ENCODE measurements around the gene PRSS8.
"Not testable (repeated sequence)": the region's sequence is repeated elsewhere in the genome, so short reads cannot be mapped to it uniquely, and the experiment has no call there.

Gene PRSS8

DNA sequence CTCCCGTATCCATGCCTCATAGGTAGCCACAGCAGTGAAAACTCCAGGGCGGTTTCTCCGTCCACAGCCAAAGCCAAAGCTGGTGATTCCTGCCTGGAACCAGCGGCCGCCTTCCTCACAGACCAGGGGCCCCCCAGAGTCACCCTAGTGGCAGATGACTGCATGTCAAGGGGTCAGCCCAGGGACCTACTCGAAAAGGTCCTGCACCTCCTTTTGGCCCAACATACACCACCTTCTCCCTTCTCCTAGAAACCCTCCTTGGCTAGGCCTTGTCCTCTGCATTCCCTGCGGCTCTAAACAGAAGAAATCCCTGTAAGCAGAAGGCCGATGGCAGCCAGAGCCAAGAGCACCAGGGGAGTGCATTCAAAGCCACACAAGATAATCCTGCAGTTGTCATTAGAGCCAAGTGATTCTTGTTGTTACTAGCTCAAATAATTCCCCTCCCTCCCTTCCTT lies 8.2 kb upstream of the PRSS8 start:
- no peak for DNase-seq

DNA sequence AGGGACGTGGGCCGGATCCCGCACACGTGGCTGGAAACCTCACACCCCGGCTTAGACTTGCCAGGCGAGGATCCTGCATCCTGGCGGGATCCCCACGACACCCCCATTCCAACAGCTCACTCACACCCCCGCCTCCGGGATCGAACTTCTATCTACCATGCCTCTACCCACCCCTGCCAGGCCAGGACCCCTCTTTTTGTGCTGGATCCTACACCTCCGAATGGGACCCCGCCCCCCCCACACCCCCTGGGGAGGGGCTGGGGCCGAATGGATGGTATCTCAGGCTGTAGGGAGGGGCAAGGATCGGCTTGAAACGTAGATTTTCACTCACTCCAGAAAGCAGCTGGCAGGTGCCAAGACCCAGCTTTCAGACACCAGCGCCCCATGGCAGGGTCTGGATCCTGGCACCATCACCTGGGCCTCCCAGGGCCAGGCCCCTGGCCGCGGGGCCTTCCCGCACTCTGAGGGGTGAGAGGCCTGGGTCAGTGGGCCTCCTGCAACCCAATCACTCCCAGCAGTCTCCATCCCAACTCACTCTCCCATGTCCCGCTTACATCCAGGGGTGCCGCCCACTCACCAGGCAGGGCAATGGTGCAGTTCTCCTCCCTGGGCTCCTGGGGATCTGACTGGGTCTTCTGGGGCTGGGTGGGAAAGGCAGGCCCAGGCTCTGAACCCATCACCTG lies 7.6 kb upstream of the PRSS8 start:
- no peak for DNase-seq

DNA sequence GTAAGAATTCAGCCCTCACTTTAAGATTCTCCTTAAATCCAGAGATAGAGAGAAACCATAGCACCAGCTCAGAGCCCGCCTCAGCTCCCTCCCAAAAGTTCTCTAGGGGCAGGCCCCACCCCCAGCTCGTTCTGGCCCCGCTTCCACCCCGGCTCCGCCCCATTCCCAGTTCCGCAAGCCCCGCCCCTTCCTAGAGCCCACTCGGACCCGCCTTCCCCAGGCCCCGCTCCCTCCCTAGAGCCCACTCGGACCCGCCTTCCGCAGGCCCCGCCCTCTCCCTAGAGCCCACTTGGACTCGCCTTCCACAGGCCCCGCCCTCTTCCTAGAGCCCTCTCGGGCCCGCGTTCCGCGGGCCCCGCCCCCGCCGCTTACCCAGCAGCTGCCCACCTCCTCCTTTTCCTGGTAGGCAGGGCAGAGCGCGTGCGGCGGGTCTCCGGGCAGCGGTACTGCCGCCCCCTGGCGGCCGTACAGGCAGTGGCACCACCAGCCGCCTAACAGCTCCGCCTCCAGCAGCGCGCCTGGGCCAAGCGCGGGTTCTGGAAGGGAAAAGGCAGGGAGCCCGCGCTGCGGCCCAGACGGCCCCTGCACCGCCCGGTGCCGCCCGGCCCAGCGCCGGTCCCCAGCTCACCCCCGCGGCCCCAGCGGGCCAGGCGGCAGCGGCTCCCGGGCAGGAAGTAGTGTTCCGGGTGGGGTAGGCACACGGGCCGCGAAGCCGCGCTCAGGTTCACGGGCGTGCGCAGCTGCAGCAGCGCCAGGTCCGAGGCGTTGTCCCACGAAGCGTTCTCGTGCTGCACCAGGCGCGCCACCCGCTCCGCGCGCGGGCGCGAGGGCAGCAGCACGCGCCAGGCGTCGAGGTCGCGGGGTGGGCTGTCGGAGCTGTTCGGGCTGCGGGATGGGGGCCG lies 6.8 kb upstream of the PRSS8 start:
- DNase-seq = peak; percentile 100

DNA sequence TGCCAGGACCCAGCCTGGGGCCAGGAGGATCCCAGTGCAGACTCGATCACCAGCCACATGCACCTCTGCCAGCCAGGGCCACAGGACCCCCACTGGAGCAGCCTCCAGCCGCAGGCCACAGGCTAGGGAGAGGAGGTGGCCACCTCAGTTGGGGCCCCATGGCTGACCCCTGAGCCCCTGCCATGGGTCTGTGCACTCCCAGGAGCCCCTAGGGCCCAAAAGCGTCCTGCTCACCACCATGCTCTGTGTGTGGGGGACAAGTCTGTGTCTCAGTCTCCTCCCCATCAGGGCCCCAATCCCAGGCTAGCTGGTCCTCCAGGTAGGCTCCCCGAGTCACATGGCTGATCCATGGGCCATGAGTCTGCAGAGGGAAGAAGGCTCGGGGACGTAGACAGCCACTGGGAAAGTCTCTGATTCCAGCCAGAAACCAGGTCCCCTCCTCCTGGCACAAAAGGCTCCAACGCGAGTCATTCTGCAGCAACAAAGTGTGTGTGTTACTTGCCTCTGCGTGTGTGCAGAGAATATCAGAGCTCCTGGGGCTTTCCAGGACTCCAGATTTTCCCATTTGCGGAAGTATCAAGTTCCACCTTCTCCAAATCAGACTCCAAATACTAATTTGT lies 6.1 kb upstream of the PRSS8 start:
- DNase-seq = peak; percentile 39

DNA sequence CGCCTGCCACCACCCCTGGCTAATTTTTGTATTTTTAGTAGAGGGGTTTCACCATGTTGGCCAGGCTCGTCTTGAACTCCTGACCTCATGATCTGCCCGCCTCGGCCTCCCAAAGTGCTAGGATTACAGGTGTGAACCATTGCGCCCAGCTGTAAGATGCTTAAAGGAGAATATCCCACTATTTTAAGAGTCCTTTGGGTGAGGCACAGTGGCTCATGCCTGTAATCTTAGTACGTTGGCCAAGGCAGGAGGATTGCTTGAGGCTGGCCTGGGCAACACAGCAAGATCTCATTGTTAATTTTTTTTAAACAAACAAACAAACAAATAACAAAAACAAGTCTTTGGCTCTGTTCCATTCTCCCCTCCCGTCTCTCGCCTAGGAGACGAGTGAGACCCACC lies 5.5 kb upstream of the PRSS8 start:
- DNase-seq = not testable (repeated sequence)

DNA sequence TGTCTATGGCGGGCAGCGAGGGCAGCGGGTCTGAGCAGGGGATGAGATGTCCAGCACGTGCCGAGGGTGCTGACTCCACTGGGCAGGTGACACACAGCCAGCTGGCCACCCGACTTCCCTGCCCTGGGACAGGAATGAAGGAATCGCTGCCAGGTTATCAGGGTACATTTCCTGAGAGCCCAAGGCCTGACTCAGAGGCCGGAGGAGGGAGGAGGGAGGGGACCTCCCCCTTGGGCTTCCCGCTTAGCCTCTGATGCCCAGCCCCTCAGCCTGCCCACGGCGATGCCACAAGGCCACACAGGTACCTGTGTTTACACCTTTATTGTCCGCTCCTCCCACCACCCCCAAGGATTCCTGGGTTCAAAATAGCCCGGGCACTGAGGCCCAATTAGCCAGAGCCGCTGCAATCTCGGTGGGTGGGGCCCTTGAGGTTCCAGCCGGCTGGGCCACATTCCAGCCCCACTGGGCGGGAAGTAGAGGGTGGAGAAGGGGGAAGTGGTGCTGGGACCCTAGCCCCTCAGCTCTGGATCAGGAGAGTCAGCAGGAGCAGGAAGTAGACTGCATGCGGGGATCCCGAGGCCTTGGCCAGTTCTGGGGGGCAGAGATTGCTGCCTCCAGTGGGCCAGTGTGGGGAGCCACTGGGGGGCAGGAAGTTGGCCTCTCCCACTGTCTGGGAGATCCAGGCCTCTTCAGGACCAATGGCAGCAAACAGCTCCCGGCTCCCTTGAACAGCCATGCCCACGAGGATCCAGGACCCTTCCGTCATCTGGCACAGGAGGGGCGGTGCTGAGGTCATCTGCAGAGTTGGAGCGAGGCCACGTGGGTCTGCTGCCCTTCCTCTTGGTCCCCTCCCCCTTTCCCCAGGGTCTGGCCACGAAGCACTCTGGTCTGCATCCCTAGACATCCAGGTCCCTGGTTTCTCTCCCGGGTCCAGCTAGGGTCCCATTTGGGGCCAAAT lies 3.4 kb upstream of the PRSS8 start:
- no peak for DNase-seq

DNA sequence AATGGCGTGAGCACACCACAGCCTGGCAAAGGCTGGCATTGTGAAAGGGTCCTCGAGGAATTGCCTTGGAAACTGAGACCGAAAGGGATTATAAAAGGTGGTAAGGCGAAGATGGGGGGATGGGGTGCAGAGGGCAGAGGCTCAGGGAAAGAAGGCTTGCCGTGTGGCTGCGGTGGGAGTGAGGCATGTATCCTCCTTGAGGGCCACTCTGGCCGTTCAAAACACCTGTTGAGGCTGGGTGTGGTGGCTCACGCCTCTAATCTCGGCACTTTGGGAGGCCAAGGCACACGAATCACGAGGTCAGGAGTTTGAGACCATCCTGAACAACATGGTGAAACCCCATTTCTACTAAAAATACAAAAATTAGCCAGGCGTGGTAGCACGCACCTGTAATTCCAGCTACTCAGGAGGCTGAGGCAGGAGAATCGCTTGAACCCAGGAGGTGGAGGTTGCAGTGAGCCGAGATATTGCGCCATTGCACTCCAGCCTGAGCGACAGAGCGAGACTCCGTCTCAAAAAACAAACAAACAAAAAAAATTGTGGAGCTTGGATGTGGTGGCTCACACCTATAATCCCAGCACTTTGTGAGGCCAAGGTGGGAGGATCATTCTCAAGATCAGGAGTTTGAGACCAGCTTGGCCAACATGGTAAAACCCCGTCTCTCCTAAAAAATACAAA lies 1.4 kb upstream of the PRSS8 start:
- not testable (repeated sequence) for DNase-seq

DNA sequence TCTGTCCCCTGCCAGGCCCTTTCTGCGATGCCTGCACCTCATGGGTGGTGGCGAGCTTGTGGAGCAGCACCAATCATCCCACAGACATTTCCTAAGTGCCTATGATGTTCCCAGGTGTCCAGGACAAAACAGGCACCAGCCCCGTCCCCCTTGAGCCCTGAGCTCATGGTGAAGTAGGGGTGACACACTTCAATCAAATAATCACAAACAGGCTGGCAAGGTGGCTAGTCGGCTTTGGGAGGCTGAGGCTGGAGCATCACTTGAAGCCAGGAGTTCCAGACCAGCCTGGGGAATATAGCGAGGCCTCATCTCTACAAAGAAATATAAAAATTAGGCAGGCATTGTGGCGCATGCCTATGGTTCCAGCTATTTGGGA lies 748 bp upstream of the PRSS8 start:
- DNase-seq = no peak

DNA sequence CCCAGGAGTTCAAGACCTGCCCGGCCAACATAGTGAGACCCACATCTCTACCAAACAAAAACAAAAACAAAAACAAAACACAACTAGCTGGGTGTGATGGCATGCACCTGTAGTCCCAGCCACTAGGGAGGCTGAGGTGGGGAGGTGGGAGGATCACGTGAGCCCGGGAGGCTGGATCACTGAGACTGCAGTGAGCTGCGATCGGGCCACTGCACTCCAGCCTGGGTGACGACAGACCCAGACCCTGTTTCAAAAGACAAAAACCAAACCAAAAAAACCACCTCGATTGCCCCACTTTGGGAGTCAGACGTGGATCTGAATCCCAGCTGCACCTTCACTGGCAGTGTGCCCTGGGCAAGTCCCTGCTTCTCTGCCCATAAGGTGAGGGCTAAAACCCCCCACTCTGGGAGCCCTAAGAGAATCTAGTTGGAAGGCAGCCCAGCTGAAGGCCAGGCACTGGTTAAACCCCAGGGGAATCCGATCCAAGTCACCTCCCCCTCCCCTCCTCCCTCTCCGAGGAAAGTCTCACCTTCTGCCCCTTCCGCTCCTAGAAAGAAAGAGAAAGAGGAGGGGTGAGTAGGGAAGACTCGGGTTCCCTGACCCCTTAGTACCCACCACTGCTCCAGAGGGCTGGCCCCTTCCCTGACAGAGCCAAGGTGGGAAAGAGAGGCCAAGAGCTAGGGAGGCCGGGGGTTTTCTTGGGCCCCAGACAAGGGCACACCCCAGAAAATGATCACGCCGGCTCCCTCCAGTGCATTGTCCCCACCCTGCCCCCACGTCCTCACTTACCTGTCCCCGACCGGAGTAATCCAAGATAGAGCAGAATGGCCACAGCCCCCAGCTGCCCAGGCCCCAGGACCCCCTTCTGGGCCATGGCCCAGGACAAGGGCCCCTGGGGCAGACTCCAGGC lies 647 bp downstream of the PRSS8 start:
- no peak for DNase-seq

DNA sequence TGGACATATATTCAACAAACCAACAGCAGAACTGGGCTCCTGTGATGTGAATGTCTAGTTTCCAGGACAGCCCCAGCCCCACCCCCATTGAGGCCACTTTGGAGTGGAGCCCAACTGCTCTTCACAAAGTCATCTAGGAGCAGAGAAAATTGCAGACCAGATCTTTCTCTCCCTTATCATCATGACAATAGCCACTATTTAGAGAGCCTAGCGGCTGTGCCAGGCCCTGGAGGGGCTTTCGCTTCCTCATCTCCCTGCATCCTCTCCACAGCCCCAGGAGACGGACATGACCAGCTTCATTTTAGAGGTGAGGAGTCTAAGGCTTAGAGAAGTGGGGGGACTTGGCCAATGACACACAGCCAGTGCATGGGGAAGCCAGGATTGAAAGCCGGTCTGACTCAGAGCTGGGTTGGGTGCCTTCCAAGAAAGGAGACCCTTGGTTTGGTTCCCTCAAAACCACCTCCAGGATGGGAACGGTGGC lies 1.4 kb downstream of the PRSS8 start:
- peak; percentile 49 for DNase-seq

DNA sequence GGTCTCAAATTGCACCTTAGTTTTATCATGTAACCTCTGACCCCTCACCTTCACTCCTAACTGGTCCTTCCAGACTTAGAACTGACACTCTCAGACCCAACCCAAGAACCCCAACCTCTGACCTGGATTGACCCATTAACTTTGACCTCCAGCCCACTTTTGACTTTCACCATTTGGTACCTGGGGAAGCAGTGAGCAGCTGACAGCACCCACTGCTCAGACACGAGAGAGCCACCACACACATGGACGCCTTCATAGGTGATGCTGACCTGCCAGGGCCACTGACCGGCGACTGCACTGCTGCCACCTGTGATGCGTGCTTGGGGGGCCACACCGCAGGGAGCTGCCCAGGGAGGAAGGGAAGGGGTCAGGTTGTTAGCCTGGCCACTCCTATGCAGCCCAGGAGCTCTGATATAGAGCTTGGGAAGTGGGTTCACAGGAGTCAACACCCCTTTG lies 2.5 kb downstream of the PRSS8 start:
- DNase-seq = no peak

DNA sequence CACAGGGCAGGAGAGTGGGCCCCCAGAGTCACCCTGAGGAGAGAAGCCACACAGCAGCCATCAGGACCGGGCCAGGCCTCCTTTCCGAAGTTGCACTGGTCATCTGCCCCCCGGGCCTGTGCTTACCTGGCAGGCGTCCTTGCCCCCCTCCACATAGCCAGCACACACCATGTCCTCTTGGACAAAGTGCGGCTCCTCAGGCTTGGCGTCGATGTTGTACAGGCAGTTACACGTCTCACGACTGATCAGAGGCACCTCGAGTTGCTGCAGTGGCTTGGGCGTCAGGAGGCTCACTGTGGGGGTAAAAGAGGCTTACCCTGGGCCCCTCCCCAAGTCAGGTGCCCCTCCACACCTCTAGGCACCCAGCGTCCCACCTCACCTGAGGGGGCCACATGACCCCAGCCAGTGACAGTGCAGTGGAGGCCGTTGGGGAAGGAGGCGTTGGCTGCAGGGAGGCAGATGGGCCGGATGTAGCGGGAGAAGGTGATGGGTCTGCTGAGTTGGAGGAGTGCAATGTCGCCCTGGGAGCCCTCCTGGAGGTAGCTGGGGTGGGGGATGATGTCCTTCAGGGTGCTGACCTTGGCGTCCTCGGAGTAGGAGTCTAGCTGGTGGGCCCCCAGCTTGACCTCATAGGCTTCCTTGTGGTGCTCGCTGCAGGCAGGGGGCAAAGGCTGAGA lies 3.1 kb downstream of the PRSS8 start:
- DNase-seq = no peak

DNA sequence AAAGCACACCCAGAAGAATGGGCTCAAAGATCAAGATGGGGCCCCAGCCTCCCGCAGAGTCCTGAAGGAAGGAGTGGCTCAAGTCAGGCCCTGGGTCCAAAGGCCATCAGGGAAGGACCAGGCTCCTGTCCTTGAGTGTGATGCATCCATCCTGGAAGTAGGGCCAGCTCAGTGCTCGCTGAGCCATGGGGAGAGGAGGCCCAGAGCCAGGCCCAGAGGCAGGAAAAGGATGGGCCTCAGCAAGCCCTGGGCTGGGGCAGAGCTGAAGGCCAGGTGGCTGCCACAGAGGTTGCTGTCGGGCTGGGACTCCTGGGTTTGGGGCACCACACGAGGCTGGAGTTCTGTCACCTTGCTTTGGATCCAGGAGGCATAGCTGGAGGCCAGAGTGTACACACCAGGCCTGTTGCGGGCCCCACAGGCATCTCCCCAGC lies 3.7 kb downstream of the PRSS8 start:
- DNase-seq = no peak

DNA sequence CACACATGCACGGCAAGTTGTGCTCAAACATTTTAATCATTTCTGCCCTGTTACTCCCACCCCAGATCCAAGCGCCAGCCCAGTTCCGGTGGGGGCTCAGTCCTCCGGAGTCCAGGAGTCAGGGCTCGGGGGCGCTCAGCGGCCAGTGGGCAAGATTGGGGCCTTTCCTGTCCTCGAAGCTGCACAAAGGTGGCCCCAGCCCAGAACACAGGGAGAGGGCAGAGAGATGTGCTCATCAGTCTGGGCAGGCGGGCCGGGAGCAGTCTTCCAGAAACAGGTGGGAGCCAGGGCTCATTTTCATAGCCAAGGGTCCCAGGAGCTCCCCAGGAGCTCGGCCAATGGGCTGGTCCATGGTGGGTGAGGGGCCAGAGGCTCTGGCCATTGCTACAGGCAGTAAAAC lies 4.1 kb downstream of the PRSS8 start:
- no peak for DNase-seq

DNA sequence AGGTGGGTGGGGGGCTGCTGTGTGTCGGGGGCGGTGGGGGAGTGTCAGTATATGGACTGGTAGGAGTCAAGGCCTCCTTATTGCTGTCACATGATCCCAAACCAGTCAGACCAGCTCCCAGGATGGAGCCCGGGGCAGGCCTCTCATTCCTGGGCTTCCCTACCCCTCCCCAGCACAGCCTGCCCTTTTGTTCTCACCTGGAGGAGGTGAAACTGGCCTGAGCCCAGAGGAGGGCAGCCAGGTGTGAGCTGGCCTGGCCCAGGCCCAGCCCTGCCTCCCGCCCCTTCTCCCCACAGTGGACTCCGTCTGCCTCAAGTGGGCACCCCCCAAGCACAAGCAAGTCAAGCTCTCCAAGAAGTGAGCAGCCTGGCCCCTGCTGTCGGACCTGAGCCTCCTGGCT lies 4.6 kb downstream of the PRSS8 start:
- no peak for DNase-seq

DNA sequence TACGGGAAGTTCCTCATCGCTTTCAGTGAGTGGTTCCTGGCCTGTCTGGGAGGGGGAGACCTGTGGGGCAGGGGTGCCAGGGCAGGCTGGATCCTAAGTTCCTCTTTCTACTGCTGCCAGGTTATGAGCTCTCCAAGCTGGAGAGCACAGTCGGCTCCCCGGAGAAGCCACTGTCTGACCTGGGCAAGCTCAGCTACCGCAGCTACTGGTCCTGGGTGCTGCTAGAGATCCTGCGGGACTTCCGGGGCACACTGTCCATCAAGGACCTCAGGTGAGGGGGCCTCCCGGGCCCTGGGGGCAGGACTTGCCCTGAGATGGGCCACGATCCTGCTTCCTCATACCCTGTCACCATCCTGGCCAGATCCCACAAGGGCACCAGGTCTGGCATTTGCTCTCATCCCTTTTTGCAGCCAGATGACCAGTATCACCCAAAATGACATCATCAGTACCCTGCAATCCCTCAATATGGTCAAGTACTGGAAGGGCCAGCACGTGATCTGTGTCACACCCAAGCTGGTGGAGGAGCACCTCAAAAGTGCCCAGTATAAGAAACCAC lies 5.1 kb downstream of the PRSS8 start:
- DNase-seq = no peak

DNA sequence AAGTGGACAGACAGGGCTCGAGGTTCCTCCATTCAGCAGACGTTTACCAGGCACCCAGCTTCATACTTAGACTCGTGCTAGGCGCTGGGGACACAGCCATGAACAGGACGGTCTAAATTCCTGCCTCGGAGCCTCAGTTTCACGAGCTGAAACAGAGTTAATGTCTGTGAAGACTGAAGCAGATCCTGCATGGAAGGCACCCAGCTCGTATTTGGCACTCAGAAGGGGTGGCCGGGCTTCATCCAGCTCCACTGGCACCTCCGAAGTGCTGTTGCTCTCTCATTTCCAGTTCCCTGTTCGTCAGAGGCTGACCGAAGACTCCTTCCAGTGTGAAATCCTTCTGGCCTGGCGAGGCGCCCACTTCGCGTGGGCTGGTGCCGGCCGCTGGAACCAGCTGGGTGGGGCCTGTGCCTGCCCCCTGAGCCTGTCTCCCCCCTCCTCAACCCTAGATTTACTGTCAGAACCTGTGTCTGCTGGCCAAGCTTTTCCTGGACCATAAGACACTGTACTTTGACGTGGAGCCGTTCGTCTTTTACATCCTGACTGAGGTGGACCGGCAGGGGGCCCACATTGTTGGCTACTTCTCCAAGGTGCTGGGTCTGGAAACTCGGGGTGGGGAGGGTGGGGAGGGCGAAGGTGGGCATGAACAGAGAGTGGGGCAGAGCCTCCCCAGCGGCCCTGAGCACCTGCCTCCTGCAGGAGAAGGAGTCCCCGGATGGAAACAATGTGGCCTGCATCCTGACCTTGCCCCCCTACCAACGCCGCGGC lies 5.8 kb downstream of the PRSS8 start:
- peak; percentile 42 for DNase-seq

DNA sequence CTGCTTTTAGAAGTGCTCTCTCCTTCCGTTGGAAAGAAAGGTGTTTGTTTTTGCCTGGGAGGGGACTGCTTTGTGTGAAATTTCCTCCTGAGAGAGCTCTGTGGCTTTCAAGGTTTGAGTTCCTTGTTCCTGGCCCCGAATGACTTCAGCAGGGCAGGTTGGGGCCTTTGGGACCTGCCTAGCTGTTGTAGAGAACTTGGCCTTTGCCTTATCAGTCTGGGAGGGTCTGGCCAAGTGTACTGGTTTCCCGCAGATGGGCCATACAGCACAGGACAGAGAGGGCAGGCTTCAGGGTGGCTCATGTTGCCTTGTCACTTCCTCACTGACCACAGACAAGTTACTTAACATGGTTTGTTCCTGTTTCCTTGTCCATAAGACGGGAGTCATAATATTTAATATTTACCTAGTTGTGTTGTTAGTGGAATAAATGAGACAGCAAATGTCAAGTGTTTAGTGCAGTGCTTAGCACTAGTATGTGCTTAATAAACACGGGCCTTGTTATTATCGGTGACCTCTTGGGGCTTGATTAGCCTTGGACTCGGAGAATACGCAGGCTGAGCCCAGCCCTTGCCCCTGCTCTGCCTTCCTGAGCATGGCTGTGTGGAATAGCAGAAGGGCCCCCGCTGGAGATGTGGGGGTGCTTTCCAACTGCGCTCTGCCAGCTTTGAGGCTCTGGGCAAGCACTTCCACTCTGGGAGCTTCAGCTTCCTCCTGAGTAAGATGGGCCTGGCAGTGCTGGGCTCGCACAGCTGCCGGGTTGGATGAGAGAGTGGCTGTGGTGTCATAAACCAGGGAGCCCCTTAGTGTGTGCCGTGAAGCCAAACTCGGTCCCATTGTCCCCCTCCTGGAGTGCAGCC lies 6.6 kb downstream of the PRSS8 start:
- peak; percentile 97 for DNase-seq
